IMR-90 (cell line): ENCODE measurements around the gene DBN1. TPM values are rescaled to one million over a fixed set of nuclear protein-coding genes. Genes with fewer than 3 reads are reported as not detected.

Source experiments
- ATAC-seq: fragments of 200-7000 bp; cut with Tn5 transposase; 2 replicates; pipeline ENCODE4 v1.9.1; 2020; ENCODE audit warnings: low read depth, mild to moderate bottlenecking, moderate library complexity
- BruUV-seq: library from RNA; stranded (reverse); fragments of 400-500 nt; replicated peaks from 2 replicates; lab custom pipeline; 2021; lab: Mats Ljungman, UMichigan
- CTCF ChIA-PET: fragments of 300-600 bp; formaldehyde crosslinking; extraction: SDS; loops from one replicate; lab custom pipeline; 2021; ENCODE audit warnings: antibody characterized with exemption; lab: Yijun Ruan, JAX
- POLR2A ChIA-PET: fragments of 300-600 bp; sonication (Branson Sonifier 250); formaldehyde crosslinking; loops from one replicate; lab custom pipeline; 2022; ENCODE audit warnings: antibody characterized with exemption; ENCODE audit not compliant: unreplicated experiment; lab: Charles Lee
- DNase-seq: peaks from one replicate; pipeline ENCODE4 v3.0.0; 2013
- H2AFZ ChIP-seq: replicated peaks from 2 replicates; pipeline ENCODE3; 2013; ENCODE audit warnings: low read length, mild to moderate bottlenecking; ENCODE audit not compliant: poor library complexity
- H2AK5ac ChIP-seq: 2 replicates; pipeline ENCODE4 v1.6.1; 2013; ENCODE audit warnings: low read depth, low read length, inconsistent platforms
- H2AK9ac ChIP-seq: replicated peaks from 2 replicates; pipeline ENCODE3; 2013; ENCODE audit warnings: mild to moderate bottlenecking, low read depth, low read length, moderate library complexity; ENCODE audit not compliant: poor library complexity
- H2BK120ac ChIP-seq: 2 replicates; pipeline ENCODE4 v1.6.1; 2013; ENCODE audit warnings: low read depth, low read length, inconsistent platforms
- H2BK15ac ChIP-seq: 3 replicates; pipeline ENCODE4 v1.6.1; 2013; ENCODE audit warnings: low read depth, low read length, inconsistent platforms
- H2BK20ac ChIP-seq: 2 replicates; pipeline ENCODE4 v1.6.1; 2013; ENCODE audit warnings: low read depth, mild to moderate bottlenecking, inconsistent platforms, low read length, moderate library complexity
- H2BK5ac ChIP-seq: 2 replicates; pipeline ENCODE4 v1.6.1; 2013; ENCODE audit warnings: mild to moderate bottlenecking, low read depth, low read length, inconsistent platforms; ENCODE audit not compliant: poor library complexity, severe bottlenecking
- H3K14ac ChIP-seq: replicated peaks from 2 replicates; pipeline ENCODE4 v1.6.1; 2013; ENCODE audit warnings: low read depth, low read length, inconsistent platforms
- H3K18ac ChIP-seq: 2 replicates; pipeline ENCODE4 v1.6.1; 2013; ENCODE audit warnings: low read depth, low read length, control low read depth
- H3K23ac ChIP-seq: 2 replicates; pipeline ENCODE4 v1.6.1; 2013; ENCODE audit warnings: low read depth, low read length, inconsistent platforms
- H3K27ac ChIP-seq: 2 replicates; pipeline ENCODE4 v1.5.1; 2013; ENCODE audit warnings: mild to moderate bottlenecking, control low read depth, low read length; ENCODE audit not compliant: insufficient read depth
- H3K27me3 ChIP-seq: 2 replicates; pipeline ENCODE4 v1.6.1; 2013; ENCODE audit warnings: low read length; ENCODE audit not compliant: control insufficient read depth, insufficient read depth
- H3K36me3 ChIP-seq: 2 replicates; pipeline ENCODE4 v1.6.1; 2013; ENCODE audit warnings: low read length, mixed read lengths; ENCODE audit not compliant: control insufficient read depth, insufficient read depth
- H3K4ac ChIP-seq: 2 replicates; pipeline ENCODE4 v1.6.1; 2013; ENCODE audit warnings: low read depth, low read length, inconsistent platforms
- H3K4me1 ChIP-seq: 2 replicates; pipeline ENCODE4 v1.6.1; 2013; ENCODE audit warnings: low read length, mixed read lengths; ENCODE audit not compliant: control insufficient read depth, insufficient read depth
- H3K4me2 ChIP-seq: 2 replicates; pipeline ENCODE4 v1.6.1; 2013; ENCODE audit warnings: low read depth, mild to moderate bottlenecking, control low read depth, low read length, moderate library complexity
- H3K4me3 ChIP-seq: 2 replicates; pipeline ENCODE4 v1.5.1; 2013; ENCODE audit warnings: low read depth, mild to moderate bottlenecking, control low read depth, low read length, moderate library complexity; ENCODE audit not compliant: insufficient read depth
- H3K56ac ChIP-seq: 2 replicates; pipeline ENCODE4 v1.6.1; 2013; ENCODE audit warnings: low read length, inconsistent platforms; ENCODE audit not compliant: insufficient read depth; ENCODE audit errors: extremely low read depth
- H3K79me1 ChIP-seq, 2 experiments: 2 replicates each; pipeline ENCODE4 v1.6.1; 2013; ENCODE audit warnings: low read length in 2 of 2, inconsistent platforms in 1 of 2, low read depth in 1 of 2
- H3K9ac ChIP-seq: 2 replicates; pipeline ENCODE4 v1.6.1; 2013; ENCODE audit warnings: low read depth, low read length, control low read depth
- H3K9me1 ChIP-seq: 2 replicates; pipeline ENCODE4 v1.6.1; 2013; ENCODE audit warnings: low read length, inconsistent platforms; ENCODE audit not compliant: insufficient read depth
- H3K9me3 ChIP-seq: 2 replicates; pipeline ENCODE4 v1.6.1; 2013; ENCODE audit warnings: low read length; ENCODE audit not compliant: control insufficient read depth, insufficient read depth
- H4K20me1 ChIP-seq: 2 replicates; pipeline ENCODE4 v1.6.1; 2013; ENCODE audit warnings: low read length, inconsistent platforms; ENCODE audit not compliant: insufficient read depth
- H4K5ac ChIP-seq: 2 replicates; pipeline ENCODE4 v1.6.1; 2013; ENCODE audit warnings: mild to moderate bottlenecking, low read depth, low read length, control low read depth
- H4K8ac ChIP-seq, 2 experiments: 2 replicates each; pipeline ENCODE4 v1.6.1; 2013; ENCODE audit warnings: low read depth in 2 of 2, low read length in 2 of 2, control low read depth in 1 of 2, inconsistent platforms in 1 of 2
- H4K91ac ChIP-seq: 2 replicates; pipeline ENCODE4 v1.6.1; 2013; ENCODE audit warnings: low read depth, low read length, inconsistent platforms; ENCODE audit not compliant: insufficient read depth
- BHLHE40 ChIP-seq: fragments of 150-350 bp; IDR thresholded peaks from 2 replicates; pipeline ENCODE4 v1.6.1; 2016; ENCODE audit warnings: mild to moderate bottlenecking, low read depth, low read length
- FOS ChIP-seq: fragments of 150-350 bp; IDR thresholded peaks from 2 replicates; pipeline ENCODE4 v1.6.1; 2016; ENCODE audit warnings: low read depth, low read length
- MAZ ChIP-seq: IDR thresholded peaks from 2 replicates; pipeline ENCODE4 v1.6.1; 2012; ENCODE audit warnings: low read depth, mild to moderate bottlenecking, low read length, improper control_type of control experiment, moderate library complexity, borderline replicate concordance
- MXI1 ChIP-seq: IDR thresholded peaks from 2 replicates; pipeline ENCODE4 v1.6.1; 2012; ENCODE audit warnings: low read depth, mild to moderate bottlenecking, low read length, moderate library complexity, borderline replicate concordance
- POLR2A ChIP-seq: IDR thresholded peaks from 2 replicates; pipeline ENCODE4 v1.6.1; 2012; ENCODE audit warnings: mild to moderate bottlenecking, low read depth, low read length
- RAD21 ChIP-seq: IDR thresholded peaks from 2 replicates; pipeline ENCODE4 v1.6.1; 2012; ENCODE audit warnings: low read length, improper control_type of control experiment
- RCOR1 ChIP-seq: IDR thresholded peaks from 2 replicates; pipeline ENCODE4 v1.6.1; 2012; ENCODE audit warnings: mild to moderate bottlenecking, low read length, improper control_type of control experiment; ENCODE audit not compliant: insufficient replicate concordance
- SMC3 ChIP-seq: fragments of 150-350 bp; IDR thresholded peaks from 2 replicates; pipeline ENCODE4 v1.6.1; 2016; ENCODE audit warnings: low read depth, mild to moderate bottlenecking, antibody characterized with exemption, low read length, moderate library complexity
- WGBS, 2 experiments: methylation state at CpG; one replicate each; pipeline versions ENCODE4 v1.1.5 to v1.1.7; 2013; ENCODE audit warnings: missing lambda C conversion rate in 2 of 2; ENCODE audit not compliant: insufficient read length in 1 of 2; ENCODE audit errors: extremely low coverage in 2 of 2; 5-methylcytosine and 5-hydroxymethylcytosine counted together
- dilution Hi-C: fragments of 300-500 bp; cut with HindIII; formaldehyde crosslinking; loops from one replicate; pipeline ENCODE4 v1.14.3; 2018; ENCODE audit warnings: low sequenced_read_pairs; ENCODE audit not compliant: unreplicated experiment
- in situ Hi-C: fragments of 300-500 bp; cut with MboI; formaldehyde crosslinking; loops from 3 replicates; pipeline ENCODE4 v1.14.3; 2019; ENCODE audit warnings: low sequenced_read_pairs, inconsistent platforms, mixed read lengths
- intact Hi-C: fragments of 100-400 bp; cut with micrococcal nuclease; formaldehyde crosslinking; loops from 2 replicates; pipeline ENCODE4 v1.10.0; 2022
- polyA plus RNA-seq, 3 experiments: library from polyadenylated mRNA; depleted of rRNA; stranded (reverse); fragments of >200 nt; gene quantifications; 2 replicates each; pipeline ENCODE4 v1.2.3, GENCODE V29; 2012; ENCODE audit warnings: low replicate concordance in 1 of 3
- total RNA-seq: library from RNA; depleted of rRNA; stranded (reverse); fragments of >200 nt; gene quantifications from 2 replicates; pipeline ENCODE4 v1.2.3, GENCODE V29; 2012
- TF ChIP-seq, protein P1 (sequence below): conservative IDR thresholded peaks from 2 replicates; pipeline ENCODE4 v1.5.1; 2012; ENCODE audit warnings: mild to moderate bottlenecking, low read depth, low read length, improper control_type of control experiment

Gene DBN1
- total and polyA plus RNA-seq, 2 of the 4 experiments (the other 2 are of a cell fraction) = 122 to 187 TPM

DNA sequence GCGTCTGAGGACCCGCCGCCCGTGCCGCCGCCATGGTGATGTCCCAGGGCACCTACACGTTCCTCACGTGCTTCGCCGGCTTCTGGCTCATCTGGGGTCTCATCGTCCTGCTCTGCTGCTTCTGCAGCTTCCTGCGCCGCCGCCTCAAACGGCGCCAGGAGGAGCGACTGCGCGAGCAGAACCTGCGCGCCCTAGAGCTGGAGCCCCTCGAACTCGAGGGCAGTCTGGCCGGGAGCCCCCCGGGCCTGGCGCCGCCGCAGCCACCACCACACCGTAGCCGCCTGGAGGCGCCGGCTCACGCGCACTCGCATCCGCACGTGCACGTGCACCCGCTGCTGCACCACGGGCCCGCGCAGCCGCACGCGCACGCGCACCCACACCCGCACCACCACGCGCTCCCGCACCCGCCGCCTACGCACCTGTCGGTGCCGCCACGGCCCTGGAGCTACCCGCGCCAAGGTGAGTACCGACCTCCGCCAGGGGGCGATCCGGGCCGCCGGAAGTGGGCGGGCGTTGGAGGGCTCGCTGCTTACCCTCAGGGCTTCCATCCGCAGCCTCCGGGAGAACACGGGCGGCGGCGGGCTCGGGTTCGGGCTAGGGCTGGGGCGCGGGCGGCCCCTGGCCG lies 18.3 kb downstream of the DBN1 start:
- intact Hi-C loops = loop anchor here (1.0 kb wide), 1 partner anchor 45 kb away; no protein-coding TSS in a partner anchor

More for the DNA sequence above, 18.3 kb downstream of the DBN1 start:
- no peak overlapping the region for H2AK5ac ChIP-seq
- 0 out of 2 replicates have a peak overlapping the region, but pooled peaks have one; percentile 1 for H3K56ac ChIP-seq
- no peaks in the 10 kb centered on the region for H3K9me3 ChIP-seq
- no peak overlapping the region for H3K14ac ChIP-seq
- no peak overlapping the region for H2BK20ac ChIP-seq
- H2AK9ac ChIP-seq = peak overlapping the region; percentile 82
- peaks cover 36% of the 10 kb centered on the region for H3K36me3 ChIP-seq
- peak overlapping the region; percentile 38 for H3K4me3 ChIP-seq
- no TSS peak for BruUV-seq
- 0 out of 2 replicates have a peak overlapping the region, but pooled peaks have one; percentile 14 for H3K9ac ChIP-seq
- DNase-seq = peak; percentile 57
- peak; percentile 37 for ATAC-seq
- no peaks in the 10 kb centered on the region for H3K9me1 ChIP-seq
- peak overlapping the region; percentile 82 for H2AFZ ChIP-seq
- no peak overlapping the region for H2BK120ac ChIP-seq
- no peak overlapping the region for H3K23ac ChIP-seq
- peaks cover 56% of the 10 kb centered on the region for H4K20me1 ChIP-seq
- H4K5ac ChIP-seq = no peak overlapping the region
- no peak overlapping the region for H2BK15ac ChIP-seq
- ChIA-PET CTCF (interaction anchor here (0.7 to 5.2 kb wide), 6 partner anchors 10 to 65 kb away, joined by 3 to 44 read pairs (median 4); no protein-coding TSS in a partner anchor), POLR2A (interaction anchor here (0.5 kb wide), 1 partner anchor 66 kb away, joined by 3 read pairs; no protein-coding TSS in a partner anchor)
- peak overlapping the region; percentile 82 for H3K4me2 ChIP-seq
- TF ChIP-seq RAD21 (no peak), RCOR1 (peak; percentile 63), MAZ (peak; percentile 31; the same call in 1 of the 2 replicates), SMC3 (no peak; the same call in 1 of the 2 replicates), FOS (no peak), MXI1 (peak; percentile 51; the same call in 1 of the 2 replicates), BHLHE40 (peak; percentile 91), POLR2A (no peak)
- TF ChIP-seq, protein P1, sequence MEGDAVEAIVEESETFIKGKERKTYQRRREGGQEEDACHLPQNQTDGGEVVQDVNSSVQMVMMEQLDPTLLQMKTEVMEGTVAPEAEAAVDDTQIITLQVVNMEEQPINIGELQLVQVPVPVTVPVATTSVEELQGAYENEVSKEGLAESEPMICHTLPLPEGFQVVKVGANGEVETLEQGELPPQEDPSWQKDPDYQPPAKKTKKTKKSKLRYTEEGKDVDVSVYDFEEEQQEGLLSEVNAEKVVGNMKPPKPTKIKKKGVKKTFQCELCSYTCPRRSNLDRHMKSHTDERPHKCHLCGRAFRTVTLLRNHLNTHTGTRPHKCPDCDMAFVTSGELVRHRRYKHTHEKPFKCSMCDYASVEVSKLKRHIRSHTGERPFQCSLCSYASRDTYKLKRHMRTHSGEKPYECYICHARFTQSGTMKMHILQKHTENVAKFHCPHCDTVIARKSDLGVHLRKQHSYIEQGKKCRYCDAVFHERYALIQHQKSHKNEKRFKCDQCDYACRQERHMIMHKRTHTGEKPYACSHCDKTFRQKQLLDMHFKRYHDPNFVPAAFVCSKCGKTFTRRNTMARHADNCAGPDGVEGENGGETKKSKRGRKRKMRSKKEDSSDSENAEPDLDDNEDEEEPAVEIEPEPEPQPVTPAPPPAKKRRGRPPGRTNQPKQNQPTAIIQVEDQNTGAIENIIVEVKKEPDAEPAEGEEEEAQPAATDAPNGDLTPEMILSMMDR = peak; percentile 60
- no peak overlapping the region for H4K91ac ChIP-seq
- H4K8ac ChIP-seq = no peak overlapping the region
- dilution Hi-C loops (no loop called here), in situ Hi-C loops (no loop called here)
- no peak overlapping the region for H2BK5ac ChIP-seq
- 2% methylated on average over 31 of the region's 80 CpGs; no CpG with 5 or more reads in 1 of the 2 experiments for WGBS, 2 experiments
- H3K4ac ChIP-seq = no peak overlapping the region
- no peaks in the 10 kb centered on the region for H3K27me3 ChIP-seq
- H3K18ac ChIP-seq = no peak overlapping the region
- no peak overlapping the region; the same call in 1 of the 2 replicates for H3K27ac ChIP-seq
- peaks cover 8% of the 10 kb centered on the region for H3K4me1 ChIP-seq
- peaks cover 0 to 7% of the 10 kb centered on the region in 2 experiments; a peak in 1 of 4 replicates for H3K79me1 ChIP-seq
